Nephron (organoid): ENCODE data around the gene TRIM65.

ENCODE experiments used
- H3K27ac Mint-ChIP-seq, 3 experiments: 2 replicates each; pipeline ENCODE4 v1.8.0; 2020; ENCODE audit warnings: mixed read lengths in 3 of 3, mild to moderate bottlenecking in 2 of 3, moderate library complexity in 1 of 3
- H3K27me3 Mint-ChIP-seq: 2 replicates; pipeline ENCODE4 v1.8.0; 2021; ENCODE audit warnings: low read depth, mild to moderate bottlenecking, moderate library complexity, mixed read lengths
- H3K36me3 Mint-ChIP-seq: 2 replicates; pipeline ENCODE4 v1.8.0; 2020; ENCODE audit warnings: low read depth, mixed read lengths
- H3K4me1 Mint-ChIP-seq: 2 replicates; pipeline ENCODE4 v1.8.0; 2020; ENCODE audit warnings: mixed read lengths
- H3K4me3 Mint-ChIP-seq, 3 experiments: 2 replicates each; pipeline ENCODE4 v1.8.0; 2020; ENCODE audit warnings: mild to moderate bottlenecking in 3 of 3, mixed read lengths in 3 of 3, moderate library complexity in 2 of 3
- H3K9me3 Mint-ChIP-seq: 2 replicates; pipeline ENCODE4 v1.8.0; 2020; ENCODE audit warnings: mixed read lengths
- TF ChIP-seq, protein P1 (sequence below), 3 experiments: fragments of 200-600 bp; sonication (generic); IDR thresholded peaks; one replicate each; pipeline ENCODE4 v1.5.0; 2021; ENCODE audit warnings: antibody characterized with exemption in 3 of 3; ENCODE audit not compliant: unreplicated experiment in 3 of 3

Gene TRIM65

DNA sequence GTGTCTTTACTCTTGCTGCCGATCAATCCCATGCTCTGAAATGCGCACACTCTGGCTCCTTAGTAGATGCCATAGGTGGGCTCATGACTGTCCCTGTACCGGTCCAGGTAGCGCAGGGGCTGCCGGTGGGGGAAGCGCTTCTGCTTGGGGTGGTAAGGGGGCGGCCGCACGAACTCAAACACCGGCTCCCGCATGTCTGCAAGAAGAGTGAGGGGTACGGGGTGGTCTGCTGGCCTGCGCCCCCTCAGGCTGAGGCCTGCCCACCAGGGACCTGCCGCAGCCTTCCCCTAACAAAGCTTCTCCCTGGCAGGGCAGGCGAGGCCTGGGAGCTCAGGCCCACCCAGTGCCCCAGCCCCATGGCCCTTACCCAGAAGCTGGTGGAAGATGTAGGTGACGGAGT, 2.0 kb upstream of the TRIM65 start:
- Mint-ChIP-seq H3K36me3 (peaks cover 15% of the 10 kb centered on the region), H3K4me1 (peaks cover 20% of the 10 kb centered on the region), H3K9me3 (no peaks in the 10 kb centered on the region), H3K27ac (no peak overlapping the region), H3K4me3 (peak overlapping the region in 2 of 3 experiments; percentile 27 to 86), H3K27me3 (no peaks in the 10 kb centered on the region)
- TF ChIP-seq, protein P1, sequence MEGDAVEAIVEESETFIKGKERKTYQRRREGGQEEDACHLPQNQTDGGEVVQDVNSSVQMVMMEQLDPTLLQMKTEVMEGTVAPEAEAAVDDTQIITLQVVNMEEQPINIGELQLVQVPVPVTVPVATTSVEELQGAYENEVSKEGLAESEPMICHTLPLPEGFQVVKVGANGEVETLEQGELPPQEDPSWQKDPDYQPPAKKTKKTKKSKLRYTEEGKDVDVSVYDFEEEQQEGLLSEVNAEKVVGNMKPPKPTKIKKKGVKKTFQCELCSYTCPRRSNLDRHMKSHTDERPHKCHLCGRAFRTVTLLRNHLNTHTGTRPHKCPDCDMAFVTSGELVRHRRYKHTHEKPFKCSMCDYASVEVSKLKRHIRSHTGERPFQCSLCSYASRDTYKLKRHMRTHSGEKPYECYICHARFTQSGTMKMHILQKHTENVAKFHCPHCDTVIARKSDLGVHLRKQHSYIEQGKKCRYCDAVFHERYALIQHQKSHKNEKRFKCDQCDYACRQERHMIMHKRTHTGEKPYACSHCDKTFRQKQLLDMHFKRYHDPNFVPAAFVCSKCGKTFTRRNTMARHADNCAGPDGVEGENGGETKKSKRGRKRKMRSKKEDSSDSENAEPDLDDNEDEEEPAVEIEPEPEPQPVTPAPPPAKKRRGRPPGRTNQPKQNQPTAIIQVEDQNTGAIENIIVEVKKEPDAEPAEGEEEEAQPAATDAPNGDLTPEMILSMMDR (IDR thresholded peaks at IDR 0.05; ENCODE audit: unreplicated experiment in 3 of 3): no peak

DNA sequence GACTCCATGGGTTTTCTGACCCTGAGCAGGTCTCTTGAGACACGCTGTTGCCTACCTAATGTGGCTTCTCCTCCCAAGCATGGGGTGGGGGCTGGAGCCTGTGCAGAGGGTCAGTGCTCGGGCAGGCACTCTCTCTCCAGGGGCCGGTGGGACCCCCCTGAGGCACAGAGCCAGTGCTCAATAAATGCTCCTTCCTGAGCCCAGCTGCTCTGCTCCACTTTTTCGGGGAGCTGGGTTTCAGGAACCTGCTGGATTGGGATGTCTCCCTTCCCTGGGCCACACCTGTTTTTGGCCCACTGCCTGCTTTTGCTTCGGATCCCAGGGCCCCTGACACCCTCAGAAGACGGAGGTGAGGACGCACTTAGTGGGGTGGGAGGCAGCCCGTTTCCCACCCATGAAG, 1.3 kb upstream of the TRIM65 start:
- Mint-ChIP-seq H3K27me3 (no peaks in the 10 kb centered on the region), H3K27ac (peak overlapping the region in 2 of 3 experiments; percentile 81 to 90), H3K9me3 (no peaks in the 10 kb centered on the region), H3K36me3 (peaks cover 17% of the 10 kb centered on the region), H3K4me1 (peaks cover 23% of the 10 kb centered on the region), H3K4me3 (peak overlapping the region; percentile 76 to 86 (median 86))
- TF ChIP-seq, protein P1 (IDR thresholded peaks at IDR 0.05; ENCODE audit: unreplicated experiment in 3 of 3): no peak

DNA sequence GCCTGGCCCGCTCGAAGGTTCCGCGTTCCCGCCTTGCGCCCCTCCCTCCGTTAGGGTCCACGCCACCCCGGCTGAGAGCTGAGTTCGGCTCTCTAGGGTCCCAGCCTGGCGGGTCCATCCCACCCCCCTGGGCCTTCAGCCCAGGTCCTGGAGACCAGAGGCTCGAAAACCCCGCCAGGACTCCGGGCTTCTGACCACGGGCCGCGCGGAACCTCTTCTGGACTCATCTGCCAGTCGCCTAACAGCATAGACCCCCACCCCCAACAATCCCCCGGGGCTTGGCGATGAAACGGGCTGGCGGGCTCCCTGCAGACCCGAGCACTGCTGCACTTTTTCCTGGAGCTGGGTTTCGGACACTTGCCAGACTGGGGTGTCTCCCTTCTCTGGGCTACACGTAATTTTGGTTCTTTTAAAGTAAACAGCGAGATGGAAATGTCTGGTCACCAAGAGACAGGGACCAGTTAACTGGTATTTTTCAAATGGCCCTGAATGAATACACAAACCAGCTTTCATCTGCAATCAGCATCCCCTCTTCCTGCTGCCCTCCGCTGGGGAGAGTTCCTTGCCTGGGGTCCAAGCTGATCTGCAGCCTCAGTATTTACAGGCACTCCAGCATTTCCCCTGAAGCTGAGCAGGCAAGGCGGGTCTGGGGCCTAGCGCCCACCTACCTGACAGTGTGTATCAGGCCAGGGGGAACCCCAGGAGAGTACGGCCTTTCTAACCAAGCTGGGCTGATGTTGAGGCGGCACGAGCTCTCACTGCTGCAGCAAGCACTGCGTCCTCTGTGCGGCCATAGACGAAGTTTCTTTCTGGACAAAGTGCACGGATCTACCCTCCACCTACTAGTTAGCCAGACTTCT, 639 bp upstream of the TRIM65 start:
- Mint-ChIP-seq H3K27ac (peak overlapping the region; percentile 66 to 90 (median 81)), H3K27me3 (no peaks in the 10 kb centered on the region), H3K4me1 (peaks cover 23% of the 10 kb centered on the region), H3K4me3 (peak overlapping the region; percentile 76 to 86 (median 86)), H3K9me3 (no peaks in the 10 kb centered on the region), H3K36me3 (peaks cover 17% of the 10 kb centered on the region)
- TF ChIP-seq, protein P1 (IDR thresholded peaks at IDR 0.05; ENCODE audit: unreplicated experiment in 3 of 3): no peak

DNA sequence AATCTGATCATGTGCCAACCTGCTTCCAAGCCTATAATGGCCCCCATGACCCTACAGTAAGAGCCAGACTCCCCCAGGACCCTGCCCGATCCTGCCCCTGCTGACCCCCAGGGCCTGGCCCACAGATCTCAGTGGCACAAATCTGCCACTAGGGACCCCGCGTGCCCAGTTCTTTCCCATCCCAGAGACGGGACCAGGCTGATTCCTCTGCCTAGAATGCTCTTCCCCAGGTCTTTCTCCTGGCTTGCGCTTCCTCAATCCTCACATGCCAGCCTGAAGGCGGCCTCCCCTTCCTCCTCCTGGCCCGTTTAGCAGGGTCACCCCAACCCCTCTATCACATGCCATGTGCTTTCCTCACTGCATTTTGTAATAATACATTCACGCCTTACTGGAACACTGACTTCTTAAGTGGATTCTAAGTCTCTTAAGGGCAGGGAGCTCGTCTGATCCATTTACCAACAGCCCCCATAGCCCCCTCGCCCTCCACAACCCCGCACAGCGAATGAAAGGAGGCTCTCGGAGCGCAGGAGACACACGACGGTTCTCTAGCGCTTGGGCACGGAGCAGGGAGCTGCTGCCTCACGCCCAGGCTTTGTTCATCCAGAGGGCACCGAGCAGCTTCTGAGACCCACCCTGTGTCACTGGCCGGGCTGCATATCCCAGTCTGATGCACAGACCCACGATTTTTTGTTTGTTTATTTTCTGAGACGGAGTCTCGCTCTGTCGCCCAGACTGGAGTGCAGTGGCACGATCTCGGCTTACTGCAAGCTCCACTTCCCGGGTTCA, 1.2 kb downstream of the TRIM65 start:
- Mint-ChIP-seq H3K4me1 (peaks cover 23% of the 10 kb centered on the region), H3K27me3 (no peaks in the 10 kb centered on the region), H3K4me3 (peak overlapping the region; percentile 81 to 84 (median 83)), H3K36me3 (peaks cover 14% of the 10 kb centered on the region), H3K27ac (peak overlapping the region; percentile 35 to 51 (median 48)), H3K9me3 (no peaks in the 10 kb centered on the region)
- TF ChIP-seq, protein P1 (IDR thresholded peaks at IDR 0.05; ENCODE audit: unreplicated experiment in 3 of 3): no peak

DNA sequence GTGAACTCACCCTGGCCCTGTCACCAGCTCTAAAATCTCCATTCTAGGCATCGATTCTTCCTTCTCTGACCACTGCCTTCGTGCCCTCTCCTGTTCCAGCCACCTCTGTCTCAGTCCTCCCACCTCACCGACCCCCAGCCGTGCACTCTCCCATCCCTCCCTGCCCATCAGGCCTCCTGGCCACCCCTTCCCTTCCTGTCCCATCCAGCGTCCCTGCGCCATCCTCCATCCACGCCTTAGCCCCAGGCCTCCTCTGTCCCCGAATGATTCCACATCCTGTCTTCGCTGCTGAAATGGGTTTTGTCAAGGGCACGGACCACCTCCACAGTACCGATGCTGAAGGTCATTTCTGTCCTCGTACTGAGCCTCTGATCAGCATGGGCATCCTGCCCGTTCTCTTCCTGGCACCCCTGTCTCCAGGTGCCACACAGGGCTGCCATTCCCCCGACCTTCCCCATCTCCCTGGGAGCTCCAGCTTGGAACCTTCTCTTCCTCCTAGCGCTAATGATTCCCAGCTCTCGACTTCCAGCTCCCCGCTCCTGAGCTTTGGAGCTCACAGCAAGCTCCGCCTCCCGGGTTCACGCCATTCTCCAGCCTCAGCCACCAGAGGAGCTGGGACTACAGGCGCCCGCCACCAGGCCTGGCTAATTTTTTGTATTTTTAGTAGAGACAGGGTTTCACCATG, 2.6 kb downstream of the TRIM65 start:
- peaks cover 23% of the 10 kb centered on the region for H3K4me1 Mint-ChIP-seq
- H3K27me3 Mint-ChIP-seq: no peaks in the 10 kb centered on the region
- TF ChIP-seq, protein P1 (IDR thresholded peaks at IDR 0.05; ENCODE audit: unreplicated experiment in 3 of 3): no peak
- H3K4me3 Mint-ChIP-seq: peak overlapping the region; percentile 68 to 77 (median 72)
- no peaks in the 10 kb centered on the region for H3K9me3 Mint-ChIP-seq
- H3K27ac Mint-ChIP-seq: peak overlapping the region in 2 of 3 experiments; percentile 8 to 32
- H3K36me3 Mint-ChIP-seq: peaks cover 13% of the 10 kb centered on the region
